Measurements from ENCODE around the gene ALDH1L2.
A peak's percentile ranks its signal among the peaks of the same experiment; 100 is the strongest.

The ALDH1L2 gene

GRCh38 chr12:105032703-105033357 lies 51.4 kb downstream of the ALDH1L2 start:
- DNase-seq (ENCODE audit: low read depth): no peak

DNA sequence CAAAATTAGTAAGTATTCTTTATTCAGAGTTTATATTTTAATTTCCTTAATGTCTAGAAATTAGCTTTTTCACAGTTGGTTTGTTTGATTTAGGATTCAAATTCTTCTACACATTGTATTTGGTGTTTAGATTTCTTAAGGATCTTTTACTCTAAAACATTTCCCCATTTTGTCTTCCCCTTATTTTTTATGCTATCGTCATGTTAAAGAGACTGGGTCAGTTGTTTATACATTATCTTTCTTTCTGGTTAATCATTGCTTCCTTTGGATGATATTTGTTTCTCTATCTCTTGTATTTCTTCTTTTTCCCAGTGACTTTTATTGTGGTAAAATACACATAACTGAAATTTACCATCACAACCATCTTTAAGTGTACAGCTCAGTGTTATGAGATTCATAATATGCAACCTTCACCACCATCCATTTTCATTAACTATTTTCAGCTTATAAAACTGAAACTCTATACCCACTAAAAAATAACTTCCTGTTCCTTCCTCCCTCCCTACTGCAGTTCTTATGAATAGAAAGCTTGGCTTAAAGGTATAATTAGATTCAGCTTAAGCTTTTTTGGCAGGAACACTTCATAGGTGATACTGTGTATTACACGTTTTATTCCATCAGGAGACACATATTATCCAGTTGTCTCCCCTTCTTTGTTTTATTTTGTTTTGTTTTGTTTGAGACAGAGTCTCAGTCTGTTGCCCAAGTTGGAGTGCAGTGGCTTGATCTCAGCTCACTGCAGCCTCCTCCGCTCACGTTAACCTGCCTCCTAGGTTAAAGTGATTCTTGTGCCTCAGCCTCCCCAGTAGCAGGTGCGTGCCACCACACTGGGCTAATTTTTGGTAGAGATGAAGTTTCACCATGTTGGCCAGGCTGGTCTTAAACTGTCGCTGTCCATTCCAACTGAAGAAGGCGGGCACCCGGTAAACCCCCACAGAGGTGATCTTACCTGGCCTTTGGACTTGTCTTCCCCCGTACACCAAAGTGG lies 53.1 kb downstream of the ALDH1L2 start:
- DNase-seq (ENCODE audit: low read depth): no peak

DNA sequence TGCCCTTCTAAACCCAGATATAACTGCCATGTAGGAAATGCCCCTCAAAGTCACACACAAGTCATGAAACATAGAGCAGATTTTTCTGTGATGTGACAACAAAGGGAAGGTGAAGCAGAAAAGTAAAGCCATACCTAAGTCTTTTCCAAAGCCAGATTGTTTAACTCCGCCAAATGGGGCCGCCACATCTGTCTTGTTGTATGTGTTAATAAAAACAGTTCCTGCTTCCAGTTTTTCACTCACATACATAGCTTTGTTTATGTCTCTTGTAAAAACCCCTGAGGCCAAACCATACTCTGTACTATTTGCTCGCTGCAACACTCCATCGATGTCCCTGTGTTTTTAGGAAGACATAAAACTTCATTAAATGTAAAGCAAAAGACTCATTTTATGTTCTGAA lies 57.8 kb downstream of the ALDH1L2 start:
- no peak for DNase-seq (ENCODE audit: low read depth)

DNA sequence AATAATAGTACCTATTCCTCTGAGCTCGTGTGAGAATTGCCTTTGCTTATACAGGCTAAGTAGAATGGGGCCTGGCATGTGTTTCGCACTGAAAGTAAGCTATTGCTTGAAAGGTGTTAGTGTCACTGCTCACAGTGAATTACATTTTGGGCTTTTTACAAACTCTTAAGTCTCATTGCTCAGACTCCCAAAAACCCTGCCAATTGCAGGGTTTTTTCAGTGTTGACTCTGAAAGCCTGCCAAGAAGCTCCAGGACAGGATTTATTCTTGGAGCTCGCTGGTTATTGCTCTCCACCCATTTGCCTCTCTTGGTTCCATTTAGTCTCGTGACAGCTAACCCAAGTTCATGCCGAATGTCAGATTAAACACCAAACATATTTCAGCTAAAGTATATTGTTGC lies 58.4 kb downstream of the ALDH1L2 start:
- no peak for DNase-seq (ENCODE audit: low read depth)

- DNase-seq (ENCODE audit: low read depth): no peak
These were observed 59.3 kb downstream of the ALDH1L2 start for GRCh38 chr12:105024928-105025327.

DNA sequence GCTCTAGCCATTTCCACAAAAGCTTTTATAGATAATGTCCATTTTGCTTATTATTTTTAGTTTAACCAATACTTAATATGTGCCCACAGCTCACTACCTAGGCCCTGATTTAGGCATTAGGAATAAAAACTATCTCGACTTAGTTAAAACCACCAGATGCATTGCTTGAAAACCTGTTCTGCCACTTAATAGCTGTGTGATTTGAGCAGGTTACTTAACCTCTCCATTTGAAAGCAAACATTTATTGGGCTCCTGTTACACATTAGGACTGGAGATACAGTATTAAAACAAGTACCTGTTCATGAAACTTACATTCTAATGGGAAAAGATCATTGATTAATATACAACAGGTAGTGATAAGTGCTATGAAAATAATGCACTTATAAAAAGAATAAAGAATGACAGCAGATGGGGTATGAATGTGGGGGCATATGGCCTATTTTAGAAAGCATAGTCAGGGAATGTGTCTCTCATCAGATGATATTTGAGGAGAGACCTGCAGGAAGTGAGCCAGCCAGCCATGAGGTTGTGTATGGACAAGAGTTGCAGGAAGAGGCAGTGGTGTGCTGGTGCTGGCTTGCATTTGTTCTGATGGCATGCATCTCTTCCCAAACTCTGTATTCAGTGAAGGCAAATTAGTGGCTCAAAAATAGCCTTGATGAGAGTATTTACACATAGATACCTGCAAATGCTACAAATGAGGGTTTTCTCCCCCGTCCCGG lies 63.9 kb downstream of the ALDH1L2 start:
- no peak for DNase-seq (ENCODE audit: low read depth)

DNA sequence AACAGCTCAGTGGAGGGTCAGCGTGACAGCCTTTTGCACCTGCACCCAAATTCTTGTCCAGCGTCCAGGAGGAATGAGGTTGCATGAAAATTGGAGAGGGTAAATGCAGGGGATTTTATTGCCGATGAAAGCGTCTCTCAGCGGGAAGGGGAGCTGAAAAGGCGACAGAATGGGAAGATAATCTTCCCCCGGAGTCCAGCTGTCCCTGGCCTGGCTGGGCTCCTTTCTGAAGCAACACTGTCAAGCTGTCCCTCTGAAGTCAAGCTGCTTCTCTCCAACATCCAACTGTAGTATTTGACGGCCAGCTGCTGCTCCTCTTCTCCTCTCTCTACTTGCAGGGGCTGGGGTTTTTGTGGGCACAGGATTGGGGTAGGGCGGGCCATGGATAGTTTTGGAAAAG lies 65.5 kb downstream of the ALDH1L2 start:
- DNase-seq (ENCODE audit: low read depth): no peak

- no peak for DNase-seq (ENCODE audit: low read depth)
These were observed 66.2 kb downstream of the ALDH1L2 start for GRCh38 chr12:105018012-105018411.

DNA sequence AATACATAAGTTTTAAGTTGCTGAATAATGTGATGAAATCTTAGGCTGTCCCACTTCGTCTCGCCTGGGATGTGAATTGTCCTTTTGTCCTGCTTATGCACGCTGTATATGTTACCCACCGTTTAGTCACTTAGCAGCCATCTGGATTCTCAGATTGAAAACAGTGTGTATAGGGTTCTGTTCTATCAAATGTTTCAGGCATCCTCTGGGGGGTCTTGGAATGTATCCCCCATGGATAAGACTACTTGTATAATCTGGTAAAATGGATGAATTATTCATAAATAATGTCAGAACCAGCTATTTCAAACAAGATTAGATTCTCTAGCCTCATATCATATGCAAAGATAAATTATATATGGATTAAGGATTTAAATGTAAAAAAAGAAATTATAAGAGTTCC lies 68.7 kb downstream of the ALDH1L2 start:
- DNase-seq (ENCODE audit: low read depth): no peak

DNA sequence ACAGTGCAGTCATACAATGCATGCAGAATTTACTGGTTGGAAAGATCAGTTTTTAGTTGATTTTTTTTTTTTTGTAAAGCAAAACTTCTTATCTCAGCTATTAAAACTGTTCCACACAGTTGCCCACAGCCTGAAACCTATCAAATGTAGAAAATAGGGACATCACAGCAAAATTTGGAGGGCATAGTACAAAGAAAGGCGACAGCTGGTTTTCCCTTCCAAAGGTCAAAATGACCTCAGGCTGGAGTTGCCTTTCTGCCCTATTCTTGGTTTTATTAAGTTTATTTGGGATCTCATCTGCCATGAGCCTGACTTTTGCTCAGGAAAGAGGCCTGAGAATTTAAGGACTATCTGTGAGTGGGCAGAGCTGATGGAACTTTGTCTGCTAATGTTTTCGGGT lies 69.7 kb downstream of the ALDH1L2 start:
- no peak for DNase-seq (ENCODE audit: low read depth)

DNA sequence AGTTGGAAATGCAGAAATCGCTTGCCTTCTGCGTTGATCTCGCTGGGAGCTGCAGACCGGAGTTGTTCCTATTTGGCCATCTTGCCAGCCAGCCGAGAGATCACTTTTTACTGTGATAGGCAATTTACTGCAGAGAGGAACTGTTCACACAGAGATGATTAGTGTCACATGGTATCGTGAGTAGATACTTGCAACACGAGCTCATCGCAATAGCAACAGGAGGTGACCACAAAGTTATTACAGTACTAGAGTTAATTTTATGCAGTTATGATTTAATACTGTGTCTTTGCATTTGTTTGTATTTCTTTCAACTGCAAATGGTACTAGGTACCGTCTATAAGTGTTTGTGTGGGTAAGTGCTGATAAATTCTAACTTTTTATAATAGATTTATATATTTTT lies 70.4 kb downstream of the ALDH1L2 start:
- no peak for DNase-seq (ENCODE audit: low read depth)

DNA sequence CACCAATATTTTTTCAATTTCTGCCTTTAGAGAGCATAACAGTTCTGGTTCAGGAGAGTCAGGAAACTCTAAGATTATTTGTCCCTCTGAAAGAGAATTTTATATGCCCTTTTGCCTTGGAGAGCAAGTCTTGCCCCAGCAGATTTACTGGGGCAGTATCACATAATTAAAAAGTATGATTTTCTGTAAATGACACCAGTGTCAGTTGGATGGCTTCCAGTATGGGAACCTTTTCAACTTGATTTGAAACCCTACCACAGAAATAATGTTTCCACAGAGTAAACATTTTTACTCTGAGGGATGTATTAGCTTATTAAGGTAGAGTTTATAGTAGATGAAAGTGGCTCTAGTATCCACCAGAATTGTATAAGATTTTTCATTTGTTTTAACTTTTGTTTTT lies 82.8 kb downstream of the ALDH1L2 start:
- no peak for DNase-seq (ENCODE audit: low read depth)

- DNase-seq (ENCODE audit: low read depth): no peak
These were observed 84.9 kb downstream of the ALDH1L2 start for GRCh38 chr12:104999347-104999685.

DNA sequence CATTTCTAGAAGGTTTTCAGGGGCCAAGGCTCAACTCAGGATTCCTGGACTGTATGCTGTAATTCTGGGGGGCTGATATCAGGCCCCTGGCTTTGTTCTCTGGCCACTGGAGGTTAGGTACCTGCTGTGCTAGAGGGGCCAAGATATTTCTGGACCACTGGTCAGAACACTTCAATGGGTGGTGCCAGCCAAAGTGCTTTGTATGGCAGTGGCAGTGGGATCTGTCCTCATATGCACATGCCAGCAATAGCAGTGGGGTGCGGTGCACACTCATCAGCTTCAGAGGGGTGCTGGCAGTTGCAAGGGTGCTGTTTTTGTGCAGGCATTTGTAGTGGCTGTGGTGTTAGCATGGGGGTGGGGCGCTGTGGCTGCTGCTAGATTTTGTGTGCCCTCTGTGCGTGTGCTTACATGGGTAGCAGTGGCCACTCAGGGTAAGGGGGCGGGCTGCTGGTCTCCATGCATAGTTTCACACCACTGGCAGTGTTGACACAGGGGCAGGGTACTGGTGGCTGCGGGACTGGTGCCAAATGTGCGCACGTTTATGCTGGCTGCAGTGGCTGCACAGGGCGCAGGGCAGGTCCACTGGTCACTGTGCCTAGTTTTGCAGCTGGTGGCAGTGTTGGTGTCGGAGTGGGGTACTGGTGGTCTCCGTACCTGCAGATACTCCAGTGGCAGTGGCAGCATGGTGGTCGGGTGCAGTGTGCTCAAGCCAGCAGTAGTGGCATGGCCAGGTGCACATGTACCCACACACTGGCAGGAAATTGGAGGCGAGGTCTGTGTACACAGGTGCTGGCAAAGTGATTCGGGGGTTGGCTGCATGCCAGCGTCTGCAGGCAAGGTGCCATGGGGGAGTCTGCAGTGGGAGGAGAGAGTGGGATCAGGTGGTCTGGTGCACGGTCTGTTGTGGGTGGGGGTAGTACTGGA lies 85.6 kb downstream of the ALDH1L2 start:
- DNase-seq (ENCODE audit: low read depth): no peak

- no peak for DNase-seq (ENCODE audit: low read depth)
These were observed 86.7 kb downstream of the ALDH1L2 start for GRCh38 chr12:104997541-104997940.

DNA sequence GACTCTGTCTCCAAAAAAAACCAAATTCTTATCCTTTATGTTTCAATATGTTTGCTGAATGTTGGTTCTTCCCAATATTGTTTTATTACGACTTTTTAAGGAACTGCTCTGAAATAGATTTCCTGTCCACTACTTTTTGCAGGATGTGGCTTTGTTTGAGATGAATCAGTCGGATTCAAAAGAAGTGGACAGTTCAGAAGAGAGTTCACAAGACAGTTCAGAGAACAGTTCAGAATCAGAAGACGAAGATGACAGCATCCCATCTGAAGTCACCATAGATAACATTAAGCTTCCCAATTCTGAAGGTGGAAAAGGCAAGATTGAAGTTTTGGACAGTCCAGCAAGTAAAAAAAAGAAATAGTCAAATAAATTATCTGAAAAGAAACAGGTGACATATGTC lies 89.9 kb downstream of the ALDH1L2 start:
- no peak for DNase-seq (ENCODE audit: low read depth)

- DNase-seq (ENCODE audit: low read depth): no peak
These were observed 92.6 kb downstream of the ALDH1L2 start for GRCh38 chr12:104991565-104992128.

DNA sequence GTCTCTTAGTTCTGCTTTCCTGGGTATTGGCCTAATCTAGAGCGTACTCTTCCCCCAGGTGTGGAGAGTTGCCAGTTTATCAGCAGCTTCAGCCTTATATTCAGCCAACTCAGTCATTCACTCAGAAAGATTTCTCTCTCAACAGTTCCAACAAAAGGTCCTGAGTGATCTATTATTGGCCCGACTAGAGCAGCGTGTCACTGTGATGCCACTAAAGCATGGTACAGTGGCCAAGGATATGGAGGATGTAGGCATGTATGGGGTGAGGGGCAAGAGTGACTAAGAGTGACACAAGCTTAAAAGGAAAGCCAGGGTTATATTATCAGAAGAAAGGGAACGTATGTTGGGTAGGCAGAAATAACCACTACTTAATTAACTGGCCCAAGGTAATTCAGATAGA lies 93.3 kb downstream of the ALDH1L2 start:
- DNase-seq (ENCODE audit: low read depth): no peak

DNA sequence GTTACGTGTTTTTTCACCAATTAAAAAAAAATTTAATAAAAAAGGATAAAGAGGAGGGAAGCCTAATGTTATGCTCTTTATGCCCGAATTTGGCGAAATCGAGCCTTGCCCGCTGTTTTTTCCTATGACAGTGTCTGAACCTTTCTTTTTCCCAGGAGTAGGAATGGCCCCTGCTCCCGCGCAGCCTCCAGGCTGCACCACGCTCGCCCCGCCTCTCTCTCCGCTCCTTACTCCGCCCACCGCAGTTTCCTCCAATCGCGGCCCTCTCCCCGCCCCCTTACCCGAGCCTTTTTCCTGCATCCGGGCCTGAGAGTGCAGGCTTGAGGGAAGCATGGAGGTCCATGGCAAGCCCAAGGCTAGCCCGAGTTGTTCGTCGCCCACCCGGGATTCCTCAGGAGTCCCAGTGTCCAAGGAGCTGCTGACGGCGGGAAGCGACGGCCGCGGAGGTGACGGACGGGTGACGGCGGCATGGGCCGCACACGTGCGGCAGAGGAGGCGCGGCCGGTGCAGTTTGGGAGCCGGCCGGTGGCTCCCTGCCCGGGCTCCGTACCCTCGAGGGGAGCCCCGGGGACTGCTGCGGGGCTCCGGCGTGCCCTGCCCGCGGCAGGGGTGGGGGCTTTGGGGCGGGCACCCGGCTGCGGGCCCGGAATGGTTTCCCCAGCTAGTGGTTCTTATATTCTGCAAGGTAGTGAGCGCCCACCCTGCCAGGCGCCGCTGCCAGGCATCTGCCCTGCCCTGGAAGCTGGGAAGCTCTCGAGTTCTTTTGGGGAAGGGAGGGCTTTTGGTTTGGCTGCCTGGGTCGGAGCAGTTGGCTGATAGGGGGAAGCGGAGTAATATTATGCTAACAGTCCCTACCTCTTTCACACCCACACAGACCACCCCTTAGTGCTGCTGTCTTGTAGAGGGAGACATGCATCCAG lies 98.0 kb downstream of the ALDH1L2 start, which contains the start of gene NOPCHAP1:
Gene NOPCHAP1, plus strand, starts transcription at position 295 of the 920 bp plus-strand sequence. Its CDS starts 37 bp downstream, at position 332.
- peak; percentile 81 for DNase-seq (ENCODE audit: low read depth)

DNA sequence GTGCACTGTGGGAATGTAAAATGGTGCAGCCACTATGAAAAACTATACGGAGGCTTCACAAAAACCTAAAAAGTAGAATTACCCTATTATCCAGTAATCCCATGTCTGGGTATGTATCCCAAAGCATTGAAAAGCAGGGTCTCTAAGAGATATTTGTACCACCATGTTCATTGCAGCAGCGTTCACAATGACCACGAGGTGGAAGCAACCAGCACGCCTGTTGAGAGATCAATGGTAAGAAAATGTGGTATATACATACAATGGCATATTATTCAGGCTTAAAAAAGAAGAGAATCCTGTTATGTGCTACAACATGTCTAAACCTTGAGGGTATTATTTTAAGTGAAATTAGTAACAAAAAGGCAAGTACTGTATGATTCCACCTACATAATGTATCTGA lies 99.1 kb downstream of the ALDH1L2 start:
- no peak for DNase-seq (ENCODE audit: low read depth)

Measured in activated T-cell treated with anti-CD3 and anti-CD28 coated beads for 1 hour (primary cell).